ENCODE measurements around the gene HDHD5.
"Not testable (repeated sequence)": the region's sequence is repeated elsewhere in the genome, so short reads cannot be mapped to it uniquely, and the experiment has no call there.

Gene HDHD5

DNA sequence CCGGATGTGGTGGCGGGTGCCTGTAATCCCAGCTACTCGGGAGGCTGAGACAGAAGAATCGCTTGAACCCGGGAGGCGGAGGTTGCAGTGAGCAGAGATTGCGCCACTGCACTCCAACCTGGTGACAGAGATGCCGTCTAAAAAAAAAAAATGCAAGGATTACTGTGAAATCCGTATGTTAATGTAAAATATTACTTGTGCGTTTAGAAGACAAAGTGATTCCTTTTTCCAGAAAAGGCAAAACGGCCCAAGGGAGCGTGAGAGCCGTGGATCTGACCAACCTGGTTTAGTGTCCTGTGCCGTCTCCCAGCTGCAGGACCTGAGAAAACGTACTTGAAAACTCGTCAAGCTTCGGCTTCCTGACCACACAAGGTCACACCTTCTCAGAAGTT lies 905 bp downstream of the HDHD5 start:
- ChIA-PET CTCF (no interaction called here), POLR2A (ENCODE audit: low non-redundant PET) (no interaction called here)
- peak overlapping the region; percentile 96 for H3K27ac ChIP-seq
- TF ChIP-seq, protein P1, sequence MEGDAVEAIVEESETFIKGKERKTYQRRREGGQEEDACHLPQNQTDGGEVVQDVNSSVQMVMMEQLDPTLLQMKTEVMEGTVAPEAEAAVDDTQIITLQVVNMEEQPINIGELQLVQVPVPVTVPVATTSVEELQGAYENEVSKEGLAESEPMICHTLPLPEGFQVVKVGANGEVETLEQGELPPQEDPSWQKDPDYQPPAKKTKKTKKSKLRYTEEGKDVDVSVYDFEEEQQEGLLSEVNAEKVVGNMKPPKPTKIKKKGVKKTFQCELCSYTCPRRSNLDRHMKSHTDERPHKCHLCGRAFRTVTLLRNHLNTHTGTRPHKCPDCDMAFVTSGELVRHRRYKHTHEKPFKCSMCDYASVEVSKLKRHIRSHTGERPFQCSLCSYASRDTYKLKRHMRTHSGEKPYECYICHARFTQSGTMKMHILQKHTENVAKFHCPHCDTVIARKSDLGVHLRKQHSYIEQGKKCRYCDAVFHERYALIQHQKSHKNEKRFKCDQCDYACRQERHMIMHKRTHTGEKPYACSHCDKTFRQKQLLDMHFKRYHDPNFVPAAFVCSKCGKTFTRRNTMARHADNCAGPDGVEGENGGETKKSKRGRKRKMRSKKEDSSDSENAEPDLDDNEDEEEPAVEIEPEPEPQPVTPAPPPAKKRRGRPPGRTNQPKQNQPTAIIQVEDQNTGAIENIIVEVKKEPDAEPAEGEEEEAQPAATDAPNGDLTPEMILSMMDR (conservative IDR thresholded peaks at IDR 0.05; ENCODE audit: low read depth): no peak
- DNase-seq (ENCODE audit: low spot score): no peak

DNA sequence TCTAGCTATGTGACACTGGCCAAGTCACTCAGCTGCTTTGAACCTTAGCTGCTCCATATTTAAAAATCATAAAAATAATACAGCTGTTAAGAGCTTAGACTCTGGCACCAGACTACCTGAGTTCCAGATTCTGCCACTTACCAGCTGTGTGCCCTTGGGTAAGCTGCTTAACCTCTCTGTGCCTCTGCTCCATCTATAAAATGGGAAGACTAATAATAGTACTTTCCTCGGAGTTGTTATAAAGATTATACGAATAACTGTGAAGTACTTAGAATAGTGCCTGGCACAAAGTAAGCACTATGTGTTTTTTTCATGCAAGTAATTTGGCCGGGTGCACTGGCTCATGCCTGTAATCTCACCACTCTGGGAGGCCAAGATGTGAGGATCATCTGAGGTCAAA lies 1.4 kb downstream of the HDHD5 start:
- DNase-seq (ENCODE audit: low spot score): no peak
- POLR2A ChIA-PET (ENCODE audit: low non-redundant PET): no interaction called here
- peak overlapping the region; percentile 96 for H3K27ac ChIP-seq
- CTCF ChIA-PET: no interaction called here
- TF ChIP-seq, protein P1 (conservative IDR thresholded peaks at IDR 0.05; ENCODE audit: low read depth): no peak

DNA sequence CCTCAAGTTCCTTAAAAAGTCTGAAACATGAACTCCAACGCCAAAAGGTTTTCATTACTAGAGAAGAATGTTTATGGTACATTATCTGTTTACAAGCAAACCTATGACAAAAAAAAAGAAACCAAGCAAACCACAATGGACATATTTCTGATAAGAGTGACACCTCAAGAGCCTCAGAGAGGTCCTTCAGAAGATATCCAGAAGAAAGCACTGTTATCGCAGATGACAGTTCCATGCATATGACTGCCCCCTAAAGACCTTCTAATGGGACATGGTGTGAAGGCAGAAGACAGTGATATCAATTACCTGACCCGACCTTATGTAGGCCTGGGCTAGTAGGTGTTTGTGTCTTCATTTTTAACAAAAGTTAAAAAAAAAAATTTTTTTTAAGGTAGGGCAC lies 3.1 kb downstream of the HDHD5 start:
- CTCF ChIA-PET: interaction anchor here (1.0 kb wide), 1 partner anchor 13 kb away, joined by 4 read pairs; no protein-coding TSS in a partner anchor
- POLR2A ChIA-PET (ENCODE audit: low non-redundant PET): no interaction called here
- no peak for DNase-seq (ENCODE audit: low spot score)
- H3K27ac ChIP-seq: no peak overlapping the region
- TF ChIP-seq, protein P1 (conservative IDR thresholded peaks at IDR 0.05; ENCODE audit: low read depth): no peak

GRCh38 chr22:17152971-17153370 lies 6.1 kb downstream of the HDHD5 start:
- POLR2A ChIA-PET (ENCODE audit: low non-redundant PET): no interaction called here
- TF ChIP-seq, protein P1 (conservative IDR thresholded peaks at IDR 0.05; ENCODE audit: low read depth): no peak
- CTCF ChIA-PET: no interaction called here
- no peak for DNase-seq (ENCODE audit: low spot score)
- H3K27ac ChIP-seq: no peak overlapping the region

DNA sequence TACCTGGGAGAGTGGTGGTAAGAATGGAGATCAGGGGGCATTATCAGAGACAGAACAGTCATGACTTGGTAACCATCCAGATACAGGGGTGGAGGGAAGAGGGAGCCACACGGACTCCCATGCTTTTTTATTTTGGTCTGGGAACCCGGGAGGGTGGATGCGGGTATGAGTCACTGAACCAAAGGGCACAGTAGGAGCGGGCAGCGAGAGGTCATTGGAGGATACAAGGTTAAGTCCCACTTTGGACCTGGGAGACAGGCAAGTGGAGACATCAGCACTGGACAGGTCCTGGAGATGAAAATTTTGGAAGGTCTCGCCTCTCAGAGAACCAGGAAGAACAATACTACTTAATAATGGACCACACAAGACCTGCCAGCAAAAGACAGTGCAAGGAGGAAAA lies 6.7 kb downstream of the HDHD5 start:
- DNase-seq (ENCODE audit: low spot score): no peak
- POLR2A ChIA-PET (ENCODE audit: low non-redundant PET): no interaction called here
- CTCF ChIA-PET: no interaction called here
- TF ChIP-seq, protein P1 (conservative IDR thresholded peaks at IDR 0.05; ENCODE audit: low read depth): no peak
- no peak overlapping the region for H3K27ac ChIP-seq

- no peak for DNase-seq (ENCODE audit: low spot score)
- TF ChIP-seq, protein P1 (conservative IDR thresholded peaks at IDR 0.05; ENCODE audit: low read depth): no peak
- ChIA-PET CTCF (no interaction called here), POLR2A (ENCODE audit: low non-redundant PET) (no interaction called here)
- H3K27ac ChIP-seq: no peak overlapping the region
Measured at GRCh38 chr22:17149076-17149815, 9.8 kb downstream of the HDHD5 start.

DNA sequence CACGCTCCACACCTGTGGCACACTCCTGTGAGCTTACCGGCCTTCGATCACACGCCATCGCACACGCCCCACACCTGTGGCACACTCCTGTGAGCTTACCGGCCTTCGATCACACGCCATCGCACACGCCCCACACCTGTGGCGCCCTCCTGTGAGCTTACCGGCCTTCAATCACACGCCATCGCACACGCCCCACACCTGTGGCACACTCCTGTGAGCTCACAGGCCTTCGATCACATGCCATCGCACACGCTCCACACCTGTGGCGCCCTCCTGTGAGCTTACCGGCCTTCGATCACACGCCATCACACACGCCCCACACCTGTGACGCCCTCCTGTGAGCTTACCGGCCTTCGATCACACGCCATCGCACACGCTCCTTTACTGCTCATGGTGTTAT lies 11.6 kb downstream of the HDHD5 start:
- DNase-seq (ENCODE audit: low spot score); CTCF ChIA-PET; H3K27ac ChIP-seq; POLR2A ChIA-PET (ENCODE audit: low non-redundant PET): not testable (repeated sequence)

All from RWPE1 (cell line).